ENCODE results near the gene YAP1.

GRCh38 chr11:102266099-102266498 lies 155.9 kb downstream of the YAP1 start:
- TF ChIP-seq EZH2 (IDR thresholded peaks at IDR 0.05) (no peak), POLR2AphosphoS5 (IDR thresholded peaks at IDR 0.05; ENCODE audit: borderline replicate concordance, low read depth, low read length) (no peak)
